Fibroblast of skin of left biceps (primary cell): Measurements from ENCODE around the gene ITGA2B.
"Not testable (repeated sequence)": the region's sequence is repeated elsewhere in the genome, so short reads cannot be mapped to it uniquely, and the experiment has no call there.

Experiments used
- DNase-seq, 2 experiments: peaks; one replicate each; pipeline ENCODE4 v3.0.0-alpha.2; 2013; ENCODE audit warnings: low read depth in 2 of 2

The ITGA2B gene

DNA sequence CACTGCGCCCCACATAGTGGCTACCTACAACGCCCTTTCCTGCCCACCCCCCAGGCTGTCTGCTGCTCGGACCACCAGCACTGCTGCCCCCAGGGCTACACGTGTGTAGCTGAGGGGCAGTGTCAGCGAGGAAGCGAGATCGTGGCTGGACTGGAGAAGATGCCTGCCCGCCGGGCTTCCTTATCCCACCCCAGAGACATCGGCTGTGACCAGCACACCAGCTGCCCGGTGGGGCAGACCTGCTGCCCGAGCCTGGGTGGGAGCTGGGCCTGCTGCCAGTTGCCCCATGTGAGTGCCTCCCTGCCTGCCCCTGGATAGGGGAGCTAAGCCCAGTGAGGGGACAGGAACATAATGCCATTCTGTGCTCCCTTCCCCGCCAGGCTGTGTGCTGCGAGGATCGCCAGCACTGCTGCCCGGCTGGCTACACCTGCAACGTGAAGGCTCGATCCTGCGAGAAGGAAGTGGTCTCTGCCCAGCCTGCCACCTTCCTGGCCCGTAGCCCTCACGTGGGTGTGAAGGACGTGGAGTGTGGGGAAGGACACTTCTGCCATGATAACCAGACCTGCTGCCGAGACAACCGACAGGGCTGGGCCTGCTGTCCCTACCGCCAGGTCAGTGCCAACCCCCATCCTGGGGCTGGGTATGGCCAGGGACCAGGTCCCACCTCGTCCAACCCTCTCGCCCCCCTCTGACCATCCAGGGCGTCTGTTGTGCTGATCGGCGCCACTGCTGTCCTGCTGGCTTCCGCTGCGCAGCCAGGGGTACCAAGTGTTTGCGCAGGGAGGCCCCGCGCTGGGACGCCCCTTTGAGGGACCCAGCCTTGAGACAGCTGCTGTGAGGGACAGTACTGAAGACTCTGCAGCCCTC is 37.3 kb downstream of the ITGA2B start:
- no peak for DNase-seq

DNA sequence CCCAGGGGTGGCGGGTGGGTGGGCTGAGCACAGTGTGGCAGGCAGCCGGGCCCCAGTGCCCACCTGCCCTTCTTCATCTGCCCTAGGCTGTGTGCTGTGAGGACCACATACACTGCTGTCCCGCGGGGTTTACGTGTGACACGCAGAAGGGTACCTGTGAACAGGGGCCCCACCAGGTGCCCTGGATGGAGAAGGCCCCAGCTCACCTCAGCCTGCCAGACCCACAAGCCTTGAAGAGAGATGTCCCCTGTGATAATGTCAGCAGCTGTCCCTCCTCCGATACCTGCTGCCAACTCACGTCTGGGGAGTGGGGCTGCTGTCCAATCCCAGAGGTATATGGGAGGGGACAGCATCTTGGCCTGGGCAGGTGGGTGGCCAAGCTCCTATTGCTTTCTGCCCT is 38.0 kb downstream of the ITGA2B start:
- DNase-seq, result no peak

DNA sequence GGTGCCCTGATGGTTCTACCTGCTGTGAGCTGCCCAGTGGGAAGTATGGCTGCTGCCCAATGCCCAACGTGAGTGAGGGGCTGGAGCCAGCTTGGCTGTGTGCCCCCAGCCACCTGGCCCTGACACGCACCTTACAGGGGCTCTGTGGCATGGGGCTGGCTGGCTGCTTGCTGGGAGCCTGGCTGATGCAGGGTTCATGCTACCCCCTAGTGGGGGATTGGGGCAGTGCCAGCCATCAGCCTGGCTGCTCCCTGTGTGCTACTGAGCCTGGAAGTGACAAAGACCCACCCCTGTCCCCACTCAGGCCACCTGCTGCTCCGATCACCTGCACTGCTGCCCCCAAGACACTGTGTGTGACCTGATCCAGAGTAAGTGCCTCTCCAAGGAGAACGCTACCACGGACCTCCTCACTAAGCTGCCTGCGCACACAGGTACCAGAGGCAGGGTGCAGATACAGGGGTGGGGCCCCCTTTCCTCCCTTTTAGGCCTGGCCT is 38.7 kb downstream of the ITGA2B start:
- DNase-seq, result no peak

DNA sequence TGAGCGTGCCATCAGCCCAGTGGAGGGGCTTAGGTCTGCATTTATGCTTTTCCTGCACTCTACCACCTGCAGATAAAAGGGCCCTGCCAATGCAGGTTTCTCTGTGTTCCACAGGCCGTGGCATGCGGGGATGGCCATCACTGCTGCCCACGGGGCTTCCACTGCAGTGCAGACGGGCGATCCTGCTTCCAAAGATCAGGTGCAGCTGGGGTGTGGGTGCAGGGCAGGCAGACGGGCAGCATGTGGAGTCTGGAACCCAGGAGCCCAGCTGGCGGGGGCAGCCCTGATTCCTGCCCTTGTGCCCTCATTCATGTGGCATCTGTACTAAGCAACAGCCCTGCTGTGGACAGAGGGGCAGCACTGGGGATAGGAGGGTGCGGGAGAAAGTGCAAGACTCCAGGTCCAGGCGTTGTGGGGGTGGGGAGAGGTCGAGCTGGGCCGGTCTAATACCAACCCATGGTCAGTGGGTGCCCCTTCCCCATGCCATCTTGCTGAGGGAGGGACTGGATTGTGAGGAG is 39.8 kb downstream of the ITGA2B start:
- no peak for DNase-seq

DNA sequence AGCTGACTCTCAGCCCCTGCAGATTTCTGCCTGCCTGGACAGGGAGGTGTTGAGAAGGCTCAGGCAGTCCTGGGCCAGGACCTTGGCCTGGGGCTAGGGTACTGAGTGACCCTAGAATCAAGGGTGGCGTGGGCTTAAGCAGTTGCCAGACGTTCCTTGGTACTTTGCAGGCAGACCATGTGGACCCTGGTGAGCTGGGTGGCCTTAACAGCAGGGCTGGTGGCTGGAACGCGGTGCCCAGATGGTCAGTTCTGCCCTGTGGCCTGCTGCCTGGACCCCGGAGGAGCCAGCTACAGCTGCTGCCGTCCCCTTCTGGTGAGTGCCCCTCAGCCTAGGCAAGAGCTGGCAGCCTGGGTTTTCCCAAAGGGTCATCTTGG is 40.5 kb downstream of the ITGA2B start:
- no peak for DNase-seq

DNA sequence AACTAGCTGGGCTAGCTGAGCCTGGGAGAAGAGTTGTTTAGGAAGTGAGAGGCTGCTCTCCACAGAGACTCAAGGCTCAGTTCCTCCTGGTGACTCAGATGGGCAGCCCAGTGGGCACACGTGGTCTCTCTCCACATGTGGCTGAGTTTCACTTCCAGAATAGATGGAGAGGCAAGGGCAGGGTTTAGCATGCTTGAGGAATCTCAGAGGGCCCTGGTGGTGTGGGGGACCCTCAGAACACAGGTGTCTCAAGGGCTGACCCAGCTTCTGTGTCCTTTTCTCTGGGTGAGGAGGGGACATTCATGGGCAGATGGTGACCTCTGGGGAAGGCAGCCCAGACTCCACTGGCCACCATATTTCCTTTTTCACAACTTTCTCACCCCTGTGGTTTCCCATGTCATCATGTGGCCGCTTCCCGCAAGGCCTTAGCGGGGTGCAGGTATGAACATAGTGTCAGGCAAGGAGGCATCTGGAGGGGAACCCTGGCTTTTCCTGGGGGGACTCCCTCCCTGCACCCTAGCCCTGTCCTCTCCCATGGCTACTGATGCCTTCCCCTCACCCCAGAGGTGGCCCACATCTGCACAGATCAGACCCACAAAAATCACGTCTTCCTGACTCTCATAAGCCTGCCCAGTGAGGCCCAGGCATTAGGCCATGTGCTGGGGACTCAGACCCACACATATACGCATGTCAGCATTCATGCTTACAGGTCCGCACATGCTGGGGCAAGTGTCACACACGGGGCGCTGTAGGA is 41.0 kb downstream of the ITGA2B start:
- no peak for DNase-seq

DNA sequence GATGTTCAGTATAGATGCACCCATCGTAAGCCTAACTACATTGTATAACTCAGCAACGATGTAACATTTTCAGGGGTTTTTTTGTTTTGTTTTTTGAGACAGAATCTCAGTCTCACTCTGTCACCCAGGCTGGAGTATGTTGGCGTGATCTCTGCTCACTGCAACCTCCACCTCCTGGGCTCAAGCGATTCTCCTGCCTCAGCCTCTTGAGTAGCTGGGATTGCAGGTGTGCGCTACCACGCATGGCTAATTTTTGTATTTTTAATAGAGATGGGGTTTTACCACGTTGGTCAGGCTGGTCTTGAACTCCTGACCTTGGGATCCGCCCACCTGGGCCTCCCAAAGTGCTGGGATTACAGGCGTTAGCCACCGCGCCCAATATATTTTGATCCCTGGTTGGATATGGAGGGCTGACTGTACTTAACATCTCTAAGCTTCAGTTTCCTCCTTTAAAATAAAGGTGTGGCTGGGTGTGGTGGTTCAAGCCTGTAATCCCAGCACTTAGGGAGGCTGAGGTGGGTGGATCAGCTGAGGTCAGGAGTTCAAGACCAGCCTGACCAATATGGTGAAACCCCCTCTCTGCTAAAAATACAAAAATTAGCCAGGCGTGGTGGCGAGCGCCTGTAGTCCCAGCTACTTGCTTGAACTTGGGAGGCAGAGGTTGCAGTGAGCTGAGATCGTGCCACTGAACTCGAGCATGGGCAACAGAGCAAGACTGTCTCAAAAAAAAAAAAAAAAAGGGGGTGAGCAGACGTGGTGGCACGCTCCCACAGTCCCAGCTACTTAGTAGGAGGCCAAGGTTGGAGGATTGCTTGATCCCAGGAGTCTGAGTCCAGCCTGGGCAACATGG is 42.0 kb downstream of the ITGA2B start:
- not testable (repeated sequence) for DNase-seq

DNA sequence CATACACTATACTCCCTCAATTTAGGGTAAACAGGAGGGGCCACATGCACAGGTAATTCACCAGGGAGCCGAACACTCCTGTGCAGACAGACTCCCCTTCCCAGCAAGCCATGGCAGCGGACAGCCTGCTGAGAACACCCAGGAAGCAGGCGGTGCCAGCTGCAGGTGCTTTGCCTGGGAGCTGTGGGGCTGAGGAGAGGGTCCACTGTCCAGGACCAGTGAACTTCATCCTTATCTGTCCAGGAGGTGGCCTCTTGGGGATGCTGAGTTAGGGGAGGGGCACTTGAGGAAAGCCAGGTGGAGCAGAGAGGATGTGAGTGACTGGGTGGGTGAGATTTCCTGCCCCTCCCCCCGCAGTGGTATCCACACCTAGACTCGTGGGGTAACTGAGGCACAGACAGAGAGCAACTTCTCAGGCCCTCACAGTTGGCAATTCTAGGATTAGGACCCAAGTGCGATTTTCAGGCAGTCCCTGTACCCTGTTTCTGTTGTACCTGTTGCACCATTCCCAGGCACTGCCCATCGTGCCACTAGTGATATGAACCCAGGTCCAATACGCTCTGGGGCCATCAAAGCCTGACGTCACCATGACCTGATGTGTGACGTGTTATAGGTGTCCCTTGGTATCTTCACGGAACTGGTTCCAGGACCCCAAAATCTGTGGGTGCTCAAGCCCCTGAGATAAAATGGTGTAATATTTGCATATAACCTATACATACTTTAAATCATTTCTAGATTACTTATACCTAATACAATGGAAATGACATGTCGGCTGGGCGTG is 43.2 kb downstream of the ITGA2B start:
- no peak for DNase-seq

DNA sequence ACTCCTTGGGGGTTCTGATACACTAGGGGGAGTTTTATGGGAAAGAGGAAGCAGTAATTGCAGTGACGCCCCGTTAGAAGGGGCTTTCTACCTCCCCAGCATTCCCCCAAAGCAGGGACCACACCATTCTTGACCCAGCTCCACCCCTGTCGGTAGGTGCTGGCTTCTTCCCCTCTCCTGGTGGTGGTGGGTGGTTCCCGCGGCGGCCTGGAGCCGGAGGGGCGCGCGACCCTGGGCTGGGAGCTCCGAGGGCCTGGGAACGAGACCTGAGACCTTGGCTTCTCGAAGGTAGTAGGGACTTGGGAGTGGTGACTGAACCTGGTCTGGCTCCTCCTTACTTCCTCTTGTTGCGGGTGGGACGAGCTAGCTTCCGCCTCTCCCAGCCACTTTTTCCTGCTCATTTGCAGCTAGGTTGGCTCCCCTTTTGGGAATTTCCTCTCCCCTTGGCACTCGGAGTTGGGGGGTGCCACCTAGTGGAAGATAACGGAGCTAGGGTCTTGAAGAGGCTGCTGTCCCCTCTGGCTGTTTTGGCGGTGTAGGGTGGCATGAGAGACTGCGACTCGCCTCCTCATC is 43.9 kb downstream of the ITGA2B start:
- DNase-seq, result no peak

DNA sequence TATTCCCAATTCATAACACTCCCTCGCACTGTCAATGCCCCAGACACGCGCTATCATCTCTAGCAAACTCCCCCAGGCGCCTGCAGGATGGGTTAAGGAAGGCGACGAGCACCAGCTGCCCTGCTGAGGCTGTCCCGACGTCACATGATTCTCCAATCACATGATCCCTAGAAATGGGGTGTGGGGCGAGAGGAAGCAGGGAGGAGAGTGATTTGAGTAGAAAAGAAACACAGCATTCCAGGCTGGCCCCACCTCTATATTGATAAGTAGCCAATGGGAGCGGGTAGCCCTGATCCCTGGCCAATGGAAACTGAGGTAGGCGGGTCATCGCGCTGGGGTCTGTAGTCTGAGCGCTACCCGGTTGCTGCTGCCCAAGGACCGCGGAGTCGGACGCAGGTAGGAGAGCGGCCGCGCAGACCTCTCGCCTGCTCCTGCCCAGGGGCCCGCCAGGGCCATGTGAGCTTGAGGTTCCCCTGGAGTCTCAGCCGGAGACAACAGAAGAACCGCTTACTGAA is 44.5 kb downstream of the ITGA2B start, which contains the start of gene GRN:
GRN (plus strand) TSS at position 364 of the 515 bp plus-strand sequence. CDS start 3,863 bp downstream, outside the sequence.
- DNase-seq, result peak; percentile 98 to 99

DNA sequence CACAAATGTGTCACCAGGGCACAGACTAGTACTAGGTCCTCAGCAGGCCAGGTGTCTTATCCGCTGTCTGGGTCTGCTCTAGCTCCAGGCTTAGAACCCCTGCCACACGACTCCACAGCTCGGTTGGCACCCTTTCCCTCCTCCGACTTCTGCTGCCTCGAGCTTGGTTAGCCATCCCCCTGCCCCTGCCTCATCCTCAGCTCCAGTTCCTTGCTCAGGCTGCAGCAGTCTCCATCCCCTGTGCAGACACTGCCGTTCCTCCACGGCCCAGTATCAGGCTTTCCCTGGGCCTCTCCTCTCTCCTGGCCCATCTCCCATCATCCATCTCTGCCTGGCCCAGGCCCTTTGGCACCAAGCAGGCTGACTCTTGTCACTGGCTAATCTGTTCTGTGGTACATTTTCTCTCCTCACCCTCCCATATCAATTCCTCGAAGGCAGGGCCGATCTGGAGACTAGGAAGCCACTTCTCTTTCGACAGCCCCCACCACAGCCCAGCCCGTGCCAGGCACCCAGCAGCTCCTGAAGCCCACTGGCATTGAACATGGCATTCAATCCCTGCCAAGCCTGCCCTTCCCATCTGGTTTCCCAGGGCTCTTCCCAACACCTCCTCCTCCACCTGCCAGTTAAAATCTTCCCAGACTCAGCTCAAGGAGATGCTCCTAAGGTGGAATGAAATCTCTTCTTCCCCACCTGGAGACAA is 45.8 kb downstream of the ITGA2B start:
- DNase-seq, result no peak

DNA sequence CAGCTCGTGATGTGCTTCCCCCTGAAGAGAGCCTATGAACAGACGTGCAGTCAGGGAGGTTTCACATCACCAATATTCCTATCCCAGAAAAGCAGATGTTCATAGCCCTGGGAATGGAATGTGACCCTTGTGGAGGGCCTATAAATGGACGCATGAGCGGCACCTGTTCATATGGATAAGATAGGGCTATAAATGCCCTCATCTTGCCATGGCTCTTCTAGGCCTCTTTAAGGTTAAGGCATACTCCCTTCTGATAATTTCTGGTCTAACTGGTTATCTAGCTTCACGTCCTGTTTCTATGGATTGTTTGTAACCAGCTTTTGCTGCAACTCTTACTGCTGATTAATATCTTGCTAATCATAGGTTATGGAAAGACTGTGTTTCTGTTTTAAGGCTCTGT is 48.9 kb downstream of the ITGA2B start:
- not testable (repeated sequence) for DNase-seq

DNA sequence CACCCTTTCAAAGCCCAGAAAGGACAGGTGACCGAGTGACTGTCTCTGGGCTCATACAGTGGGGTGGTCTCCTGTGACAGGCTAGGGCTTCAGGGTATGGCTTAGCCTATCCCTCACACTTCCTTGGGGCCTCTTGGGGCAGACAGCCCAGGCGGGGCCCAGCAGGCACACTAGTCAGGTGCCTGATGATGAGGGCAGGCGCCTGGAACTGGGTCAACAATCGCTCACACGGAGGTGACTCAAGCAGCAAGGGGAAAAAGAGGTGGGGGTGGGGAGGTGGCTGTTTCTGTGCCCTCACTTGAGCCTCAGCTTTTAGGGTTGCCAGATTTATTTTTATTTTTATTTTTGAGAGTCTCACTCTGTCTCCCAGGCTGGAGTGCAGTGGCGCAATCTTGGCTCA is 50.7 kb downstream of the ITGA2B start:
- DNase-seq, result no peak

DNA sequence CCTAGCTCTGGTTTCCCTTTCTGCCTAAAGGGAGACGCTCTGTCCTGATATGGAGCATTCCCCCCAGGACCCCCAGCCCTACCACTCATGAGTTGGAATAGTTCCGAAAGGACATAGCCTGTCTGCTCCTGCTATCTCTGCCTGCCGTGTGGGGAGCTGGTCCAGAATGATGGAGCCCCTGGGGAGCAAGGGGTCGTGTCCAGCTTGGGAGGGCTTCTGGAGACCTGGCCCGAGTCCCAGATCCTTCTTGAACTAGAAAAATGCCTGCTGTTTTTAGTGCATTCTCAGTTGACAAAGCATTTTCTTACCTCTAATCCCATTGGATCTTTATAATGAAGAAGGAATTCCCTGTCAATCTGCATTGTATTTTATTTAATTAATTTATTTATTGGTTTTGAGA is 53.5 kb downstream of the ITGA2B start:
- no peak for DNase-seq

DNA sequence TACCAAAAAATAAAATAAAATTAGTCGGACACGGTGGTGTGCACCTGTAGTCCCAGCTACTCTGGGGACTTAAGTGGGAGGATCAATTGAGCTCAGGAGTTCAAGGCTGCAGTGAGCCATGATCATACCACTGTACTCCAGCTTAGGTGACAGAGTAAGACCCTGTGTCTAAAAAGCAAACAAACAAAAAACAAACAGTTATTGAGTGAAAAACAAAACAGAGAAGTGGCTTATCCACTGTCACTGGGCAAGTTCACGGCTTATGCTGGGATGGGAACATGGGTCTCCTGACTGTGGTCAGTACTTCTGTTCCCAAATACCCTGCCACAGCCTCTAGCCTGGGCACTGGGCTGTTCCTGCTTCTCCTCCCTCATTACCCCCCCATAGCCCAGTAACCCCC is 53.9 kb downstream of the ITGA2B start:
- no peak for DNase-seq

DNA sequence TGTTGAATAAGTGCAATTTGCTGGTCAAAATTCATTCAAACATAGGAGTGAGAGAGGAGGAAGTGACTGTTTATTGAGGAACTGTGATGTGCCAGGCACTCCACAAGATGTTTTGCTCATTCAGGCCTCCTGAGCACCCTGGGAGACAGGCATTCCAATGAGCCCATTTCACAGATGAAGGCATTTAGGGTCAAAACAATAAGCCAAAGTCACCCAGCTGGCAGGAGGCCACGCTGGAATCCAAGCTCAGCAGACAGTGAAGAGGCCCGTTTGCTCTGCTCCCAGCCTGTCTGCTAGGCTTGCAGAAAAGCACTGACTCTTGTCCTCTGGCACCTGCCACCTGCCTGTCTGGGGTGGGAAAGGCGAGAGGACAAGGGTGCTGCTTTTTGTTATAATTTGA is 54.7 kb downstream of the ITGA2B start:
- no peak for DNase-seq

DNA sequence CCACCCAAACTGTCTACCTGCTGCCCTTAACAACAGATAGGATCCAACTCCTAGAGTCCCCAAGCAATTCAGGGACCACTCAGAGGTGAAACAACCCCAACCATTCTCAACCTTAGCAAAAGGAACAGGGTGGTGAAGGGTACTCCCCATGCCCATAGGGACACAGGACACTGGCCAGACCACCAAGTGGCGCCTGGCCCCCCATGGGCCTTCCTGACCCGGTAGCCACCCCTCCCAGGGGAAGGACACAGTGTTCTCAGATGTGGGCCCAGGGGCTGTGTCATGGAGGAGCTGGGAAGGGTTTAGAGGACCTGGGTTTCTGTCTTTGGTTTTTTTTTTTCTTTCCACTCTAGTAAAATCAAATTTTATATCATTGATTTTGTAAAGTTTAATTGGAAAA is 55.1 kb downstream of the ITGA2B start:
- DNase-seq, result no peak

DNA sequence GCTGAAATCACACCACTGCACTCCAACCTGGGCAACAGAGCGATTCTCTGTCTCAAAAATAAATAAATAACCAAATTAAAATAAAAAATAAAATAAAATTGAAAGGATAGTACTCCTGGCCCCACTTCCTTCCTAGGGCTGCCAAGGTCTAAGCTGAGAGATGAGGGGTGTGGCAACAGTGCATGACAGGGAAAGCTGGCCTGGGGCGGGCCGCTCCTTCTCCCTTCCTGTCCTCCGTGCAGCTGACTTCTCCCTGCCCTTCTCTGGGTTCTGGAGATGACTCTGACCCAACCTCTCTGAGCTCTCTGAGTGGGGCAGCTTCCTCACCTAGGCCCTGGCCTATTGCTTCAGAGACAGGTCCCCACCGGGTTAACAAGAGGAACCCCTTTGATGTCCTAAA is 56.1 kb downstream of the ITGA2B start:
- no peak for DNase-seq

DNA sequence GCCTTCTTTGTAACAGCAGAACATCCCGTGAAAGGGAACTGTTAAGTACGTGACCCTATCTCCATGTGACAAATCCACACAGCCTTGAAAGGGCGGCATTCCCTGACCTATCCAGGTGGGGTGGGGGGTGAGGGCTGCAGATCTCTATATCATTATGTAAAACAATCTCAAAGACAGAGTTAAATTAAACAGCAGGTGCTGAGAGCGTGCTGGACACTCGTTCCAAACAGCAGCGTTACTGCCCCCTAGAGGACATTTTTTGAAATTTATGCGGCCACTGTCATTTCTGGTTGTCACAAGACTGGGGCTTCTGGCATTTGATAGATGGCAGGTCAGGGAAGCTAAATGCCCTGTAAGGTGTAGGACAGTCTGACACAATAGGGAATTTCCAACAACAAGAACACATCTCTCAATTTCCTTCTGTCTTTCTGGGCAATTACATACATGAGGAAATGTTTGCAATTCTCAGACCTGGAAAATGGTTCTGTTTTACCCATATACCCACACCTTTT is 58.1 kb downstream of the ITGA2B start:
- no peak for DNase-seq
